22Rv1 (cell line): ENCODE data around the gene CERS2.

Source experiments
- ZFX ChIP-seq: fragments of 450-650 bp; IDR thresholded peaks from 2 replicates; pipeline ENCODE4 v1.6.1; 2017; ENCODE audit warnings: antibody characterized with exemption, borderline replicate concordance
- TF ChIP-seq, protein P1 (sequence below): fragments of 450-650 bp; IDR thresholded peaks from 2 replicates; pipeline ENCODE4 v1.5.1; 2017; ENCODE audit warnings: mild to moderate bottlenecking

DNA sequence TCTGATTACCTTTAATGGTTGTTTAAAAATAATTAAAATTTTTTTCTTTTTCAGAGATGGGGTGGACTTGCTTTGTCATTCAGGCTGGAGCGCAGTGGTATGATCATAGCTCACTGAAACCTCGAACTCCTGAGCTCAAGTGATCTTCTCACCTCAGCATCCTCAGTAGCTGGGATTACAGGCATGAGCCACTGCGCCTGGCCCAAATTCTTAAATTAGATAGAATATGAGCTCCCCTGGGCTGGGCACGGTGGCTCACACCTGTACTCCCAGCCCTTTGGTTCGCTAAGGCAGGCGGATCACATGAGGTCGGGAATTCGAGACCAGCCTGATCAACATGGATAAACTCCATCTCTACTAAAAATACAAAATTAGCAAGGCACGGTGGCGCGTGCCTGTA lies 17.0 kb downstream of the CERS2 start:
- TF ChIP-seq, protein P1, sequence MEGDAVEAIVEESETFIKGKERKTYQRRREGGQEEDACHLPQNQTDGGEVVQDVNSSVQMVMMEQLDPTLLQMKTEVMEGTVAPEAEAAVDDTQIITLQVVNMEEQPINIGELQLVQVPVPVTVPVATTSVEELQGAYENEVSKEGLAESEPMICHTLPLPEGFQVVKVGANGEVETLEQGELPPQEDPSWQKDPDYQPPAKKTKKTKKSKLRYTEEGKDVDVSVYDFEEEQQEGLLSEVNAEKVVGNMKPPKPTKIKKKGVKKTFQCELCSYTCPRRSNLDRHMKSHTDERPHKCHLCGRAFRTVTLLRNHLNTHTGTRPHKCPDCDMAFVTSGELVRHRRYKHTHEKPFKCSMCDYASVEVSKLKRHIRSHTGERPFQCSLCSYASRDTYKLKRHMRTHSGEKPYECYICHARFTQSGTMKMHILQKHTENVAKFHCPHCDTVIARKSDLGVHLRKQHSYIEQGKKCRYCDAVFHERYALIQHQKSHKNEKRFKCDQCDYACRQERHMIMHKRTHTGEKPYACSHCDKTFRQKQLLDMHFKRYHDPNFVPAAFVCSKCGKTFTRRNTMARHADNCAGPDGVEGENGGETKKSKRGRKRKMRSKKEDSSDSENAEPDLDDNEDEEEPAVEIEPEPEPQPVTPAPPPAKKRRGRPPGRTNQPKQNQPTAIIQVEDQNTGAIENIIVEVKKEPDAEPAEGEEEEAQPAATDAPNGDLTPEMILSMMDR, result no peak
- no peak for TF ChIP-seq ZFX
